K562 (cell line): Measurements from ENCODE around the gene RSPH6A. TPM values are rescaled to one million over a fixed set of nuclear protein-coding genes. Genes with fewer than 3 reads are reported as not detected.

Experiments used
- FOXK1 ChIP-seq: sonication (generic); formaldehyde crosslinking; IDR thresholded peaks from 2 replicates; pipeline ENCODE4 v1.8.0; 2022; ENCODE audit warnings: missing genetic modification reagents, mild to moderate bottlenecking, borderline replicate concordance
- HNRNPLL ChIP-seq: fragments of 200-400 bp; formaldehyde crosslinking; IDR thresholded peaks from 2 replicates; pipeline ENCODE4 v1.6.1; 2017; ENCODE audit warnings: low read length, low read depth, mild to moderate bottlenecking; ENCODE audit not compliant: poor library complexity, severe bottlenecking
- MCM5 ChIP-seq: fragments of 450-650 bp; IDR thresholded peaks from 2 replicates; pipeline ENCODE4 v1.6.1; 2016; ENCODE audit warnings: low read depth
- PHF20 ChIP-seq: fragments of 450-650 bp; IDR thresholded peaks from 2 replicates; pipeline ENCODE4 v1.6.1; 2018; ENCODE audit not compliant: partially characterized antibody
- RNF2 ChIP-seq: sonication (generic); IDR thresholded peaks from 2 replicates; pipeline ENCODE4 v1.6.1; 2016
- polyA plus RNA-seq, 8 experiments: library from polyadenylated mRNA; depleted of rRNA in 4 of 8; stranded (reverse) in 5 of 8; unstranded in 3 of 8; fragments of >200 nt; fragmentation: Nextera tagmentation in 2 of 8; fragmentation: Illumina TruSeq in 1 of 8; extraction: Ambion mirVana in 2 of 8; extraction: Trizol in 1 of 8; gene quantifications; 2 replicates each; pipeline versions ENCODE4 v1.2.1 to v1.2.3, GENCODE V29; 2011 to 2014; ENCODE audit warnings: inconsistent platforms in 1 of 8, missing spikeins in 1 of 8
- total RNA-seq, 7 experiments: library from RNA; depleted of rRNA in 6 of 7; stranded (reverse); fragments of >200 nt in 6 of 7; fragmentation: Illumina TruSeq in 2 of 7; extraction: Trizol in 2 of 7; gene quantifications; 2 replicates each; pipeline versions ENCODE4 v1.2.1 to v1.2.3, GENCODE V29; 2011 to 2021; ENCODE audit warnings: low replicate concordance in 1 of 7
- TF ChIP-seq, protein P1 (sequence below): fragments of 450-650 bp; IDR thresholded peaks from 2 replicates; pipeline ENCODE4 v1.6.1; 2016; ENCODE audit warnings: low read depth

Gene RSPH6A
- total and polyA plus RNA-seq, 9 of the 15 experiments (the other 6 are each of a cell fraction or from before 2014, with no cell fraction given): 0.03 to 0.15 (median 0.07) TPM; not detected in 5

DNA sequence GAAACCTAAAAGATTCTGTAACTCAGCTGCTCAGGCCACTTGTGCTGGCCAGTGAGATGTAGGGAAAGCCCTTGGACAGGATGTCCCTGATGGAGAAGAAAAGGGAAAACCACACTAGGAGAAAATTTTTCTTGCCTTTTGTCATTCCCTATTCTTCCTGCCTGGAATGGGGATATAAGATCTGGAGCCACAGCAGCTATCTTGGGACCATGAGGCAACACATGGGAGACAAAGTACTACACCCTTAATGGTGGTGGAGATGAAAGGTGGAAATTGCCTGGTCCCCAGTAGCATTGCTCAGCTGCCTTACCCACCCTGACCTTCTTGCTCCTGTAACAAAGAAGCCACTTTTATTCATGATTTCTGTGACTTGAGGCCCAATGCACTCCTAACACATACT, 9.4 kb downstream of the RSPH6A start (continued):
- TF ChIP-seq MCM5 (no peak), FOXK1 (CRISPR knock-in tag) (no peak), HNRNPLL (no peak), RNF2 (no peak), PHF20 (peak; percentile 47)
- TF ChIP-seq, protein P1, sequence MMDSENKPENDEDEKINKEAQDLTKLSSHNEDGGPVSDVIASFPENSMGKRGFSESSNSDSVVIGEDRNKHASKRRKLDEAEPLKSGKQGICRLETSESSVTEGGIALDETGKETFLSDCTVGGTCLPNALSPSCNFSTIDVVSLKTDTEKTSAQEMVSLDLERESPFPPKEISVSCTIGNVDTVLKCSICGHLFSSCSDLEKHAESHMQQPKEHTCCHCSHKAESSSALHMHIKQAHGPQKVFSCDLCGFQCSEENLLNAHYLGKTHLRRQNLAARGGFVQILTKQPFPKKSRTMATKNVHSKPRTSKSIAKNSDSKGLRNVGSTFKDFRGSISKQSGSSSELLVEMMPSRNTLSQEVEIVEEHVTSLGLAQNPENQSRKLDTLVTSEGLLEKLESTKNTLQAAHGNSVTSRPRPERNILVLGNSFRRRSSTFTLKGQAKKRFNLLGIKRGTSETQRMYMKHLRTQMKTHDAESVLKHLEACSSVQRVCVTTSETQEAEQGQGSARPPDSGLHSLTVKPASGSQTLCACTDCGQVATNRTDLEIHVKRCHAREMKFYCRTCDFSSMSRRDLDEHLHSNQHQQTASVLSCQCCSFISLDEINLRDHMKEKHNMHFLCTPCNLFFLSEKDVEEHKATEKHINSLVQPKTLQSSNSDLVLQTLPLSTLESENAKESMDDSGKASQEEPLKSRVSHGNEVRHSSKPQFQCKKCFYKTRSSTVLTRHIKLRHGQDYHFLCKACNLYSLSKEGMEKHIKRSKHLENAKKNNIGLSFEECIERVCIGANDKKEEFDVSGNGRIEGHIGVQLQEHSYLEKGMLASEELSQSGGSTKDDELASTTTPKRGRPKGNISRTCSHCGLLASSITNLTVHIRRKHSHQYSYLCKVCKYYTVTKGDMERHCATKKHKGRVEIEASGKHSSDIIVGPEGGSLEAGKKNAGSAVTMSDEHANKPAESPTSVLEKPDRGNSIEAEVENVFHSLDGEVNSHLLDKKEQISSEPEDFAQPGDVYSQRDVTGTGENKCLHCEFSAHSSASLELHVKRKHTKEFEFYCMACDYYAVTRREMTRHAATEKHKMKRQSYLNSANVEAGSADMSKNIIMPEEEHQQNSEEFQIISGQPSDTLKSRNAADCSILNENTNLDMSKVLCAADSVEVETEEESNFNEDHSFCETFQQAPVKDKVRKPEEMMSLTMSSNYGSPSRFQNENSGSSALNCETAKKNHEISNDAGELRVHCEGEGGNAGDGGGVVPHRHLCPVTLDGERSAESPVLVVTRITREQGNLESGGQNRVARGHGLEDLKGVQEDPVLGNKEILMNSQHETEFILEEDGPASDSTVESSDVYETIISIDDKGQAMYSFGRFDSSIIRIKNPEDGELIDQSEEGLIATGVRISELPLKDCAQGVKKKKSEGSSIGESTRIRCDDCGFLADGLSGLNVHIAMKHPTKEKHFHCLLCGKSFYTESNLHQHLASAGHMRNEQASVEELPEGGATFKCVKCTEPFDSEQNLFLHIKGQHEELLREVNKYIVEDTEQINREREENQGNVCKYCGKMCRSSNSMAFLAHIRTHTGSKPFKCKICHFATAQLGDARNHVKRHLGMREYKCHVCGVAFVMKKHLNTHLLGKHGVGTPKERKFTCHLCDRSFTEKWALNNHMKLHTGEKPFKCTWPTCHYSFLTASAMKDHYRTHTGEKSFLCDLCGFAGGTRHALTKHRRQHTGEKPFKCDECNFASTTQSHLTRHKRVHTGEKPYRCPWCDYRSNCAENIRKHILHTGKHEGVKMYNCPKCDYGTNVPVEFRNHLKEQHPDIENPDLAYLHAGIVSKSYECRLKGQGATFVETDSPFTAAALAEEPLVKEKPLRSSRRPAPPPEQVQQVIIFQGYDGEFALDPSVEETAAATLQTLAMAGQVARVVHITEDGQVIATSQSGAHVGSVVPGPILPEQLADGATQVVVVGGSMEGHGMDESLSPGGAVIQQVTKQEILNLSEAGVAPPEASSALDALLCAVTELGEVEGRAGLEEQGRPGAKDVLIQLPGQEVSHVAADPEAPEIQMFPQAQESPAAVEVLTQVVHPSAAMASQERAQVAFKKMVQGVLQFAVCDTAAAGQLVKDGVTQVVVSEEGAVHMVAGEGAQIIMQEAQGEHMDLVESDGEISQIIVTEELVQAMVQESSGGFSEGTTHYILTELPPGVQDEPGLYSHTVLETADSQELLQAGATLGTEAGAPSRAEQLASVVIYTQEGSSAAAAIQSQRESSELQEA: no peak
